ENCODE results near the gene DPP4.

Gene DPP4

GRCh38 chr2:162073888-162074631 lies at the start of gene DPP4:
TSS of gene DPP4 (minus strand) at chr2:162074215. CDS start at chr2:162073981, 234 bp downstream.
- peak; percentile 43 for DNase-seq (ENCODE audit: low spot score)

GRCh38 chr2:162118166-162119031 lies 44.4 kb upstream of the DPP4 start:
- DNase-seq (ENCODE audit: low spot score) = peak; percentile 12

GRCh38 chr2:162116352-162116751 lies 42.3 kb upstream of the DPP4 start:
- DNase-seq (ENCODE audit: low spot score) = no peak

GRCh38 chr2:162115076-162115475 lies 41.1 kb upstream of the DPP4 start:
- DNase-seq (ENCODE audit: low spot score) = no peak

GRCh38 chr2:162114271-162114670 lies 40.3 kb upstream of the DPP4 start:
- DNase-seq (ENCODE audit: low spot score) = no peak

- peak; percentile 26 for DNase-seq (ENCODE audit: low spot score)
Observed at GRCh38 chr2:162113776-162114168, 39.8 kb upstream of the DPP4 start.

GRCh38 chr2:162113088-162113775 lies 39.2 kb upstream of the DPP4 start:
- no peak for DNase-seq (ENCODE audit: low spot score)

GRCh38 chr2:162111958-162112850 lies 38.2 kb upstream of the DPP4 start:
- no peak for DNase-seq (ENCODE audit: low spot score)

- DNase-seq (ENCODE audit: low spot score) = no peak
Observed at GRCh38 chr2:162107361-162107901, 33.4 kb upstream of the DPP4 start.

GRCh38 chr2:162106746-162107145 lies 32.7 kb upstream of the DPP4 start:
- no peak for DNase-seq (ENCODE audit: low spot score)

GRCh38 chr2:162106146-162106551 lies 32.1 kb upstream of the DPP4 start:
- DNase-seq (ENCODE audit: low spot score) = no peak

GRCh38 chr2:162103443-162104009 lies 29.5 kb upstream of the DPP4 start:
- no peak for DNase-seq (ENCODE audit: low spot score)

GRCh38 chr2:162100579-162100978 lies 26.6 kb upstream of the DPP4 start:
- no peak for DNase-seq (ENCODE audit: low spot score)

GRCh38 chr2:162099836-162100235 lies 25.8 kb upstream of the DPP4 start:
- no peak for DNase-seq (ENCODE audit: low spot score)

- peak; percentile 36 for DNase-seq (ENCODE audit: low spot score)
Observed at GRCh38 chr2:162092658-162093556, 18.9 kb upstream of the DPP4 start.

GRCh38 chr2:162092008-162092390 lies 18.0 kb upstream of the DPP4 start:
- no peak for DNase-seq (ENCODE audit: low spot score)

GRCh38 chr2:162091325-162092007 lies 17.5 kb upstream of the DPP4 start:
- DNase-seq (ENCODE audit: low spot score) = no peak

GRCh38 chr2:162090109-162090508 lies 16.1 kb upstream of the DPP4 start:
- DNase-seq (ENCODE audit: low spot score) = no peak

GRCh38 chr2:162086904-162087303 lies 12.9 kb upstream of the DPP4 start:
- DNase-seq (ENCODE audit: low spot score) = no peak

Measured in hepatic stellate cell (primary cell).